ENCODE results near the gene RAN. TPM values are rescaled to one million over a fixed set of nuclear protein-coding genes. Genes with fewer than 3 reads are reported as not detected.
"Not testable (repeated sequence)": the region's sequence is repeated elsewhere in the genome, so short reads cannot be mapped to it uniquely, and the experiment has no call there.

RAN gene
- polyA plus RNA-seq, 4 donors: 425 to 703 (median 612) TPM

DNA sequence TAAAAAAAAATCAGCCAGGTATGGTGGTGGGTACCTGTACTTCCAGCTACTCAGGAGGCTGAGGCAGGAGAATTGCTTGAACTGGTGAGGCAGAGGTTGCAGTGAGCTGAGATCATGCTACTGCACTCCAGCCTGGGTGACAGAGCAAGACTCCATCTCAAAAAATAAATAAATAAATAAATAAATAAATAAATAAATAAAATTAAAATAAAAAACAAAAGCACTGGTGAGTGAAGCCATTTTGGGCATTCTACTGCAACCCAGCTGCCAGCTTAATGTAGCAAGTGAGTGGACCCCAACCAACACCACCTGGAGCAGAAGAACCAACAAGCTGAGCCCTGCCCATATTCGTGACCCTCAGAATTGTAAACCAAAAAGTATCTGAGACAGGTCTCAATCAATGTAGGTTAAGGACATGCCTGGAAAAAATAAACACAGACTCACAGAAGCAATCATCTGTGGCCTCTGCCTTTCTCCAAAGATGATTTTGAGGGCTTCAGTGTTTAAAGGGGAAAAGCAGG is 23.0 kb upstream of the RAN start:
- not testable (repeated sequence) for DNase-seq (ENCODE audit: low read depth in 4 of 4, low spot score in 3 of 4)

DNA sequence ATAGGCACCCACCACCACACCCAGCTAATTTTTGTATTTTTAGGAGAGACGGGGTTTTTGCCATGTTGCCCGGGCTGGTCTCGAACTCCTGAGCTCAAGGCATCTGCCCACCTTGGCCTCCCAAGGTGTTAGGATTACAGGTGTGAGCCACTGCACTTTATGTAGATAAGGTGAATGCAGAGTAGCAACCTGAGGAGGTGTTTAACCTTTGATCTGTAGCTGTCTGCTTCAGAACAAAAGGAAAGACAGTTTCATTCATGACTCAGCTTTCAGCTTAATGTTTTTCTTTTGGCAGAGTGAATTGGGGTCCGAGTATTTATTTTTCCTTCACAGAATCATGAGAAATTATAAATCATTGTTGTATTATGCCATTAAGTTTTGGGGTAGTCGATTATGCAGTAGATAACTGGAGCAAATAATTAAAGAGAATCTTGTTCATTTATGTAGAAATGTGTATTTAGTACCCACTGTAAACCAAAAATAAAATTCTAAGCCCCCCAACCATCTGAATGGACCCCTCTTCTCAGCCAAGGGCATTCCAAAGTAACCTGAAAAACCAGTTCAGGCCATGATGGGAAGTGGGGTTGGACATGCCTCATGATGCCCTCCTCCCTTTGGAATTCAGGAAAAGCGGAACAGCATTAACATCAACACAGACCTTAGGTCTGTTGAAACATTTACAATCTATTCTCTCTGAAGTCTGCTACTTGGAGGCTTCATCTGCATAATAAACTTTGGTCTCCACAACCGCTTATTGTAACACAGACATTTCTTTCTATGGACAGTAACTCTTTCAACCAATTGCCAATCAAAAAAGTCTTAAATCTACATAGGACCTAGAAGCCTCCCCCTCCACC is 22.1 kb upstream of the RAN start:
- DNase-seq (ENCODE audit: low read depth in 4 of 4, low spot score in 3 of 4): no peak

GRCh38 chr12:130850418-130851021 is 21.3 kb upstream of the RAN start:
- DNase-seq (ENCODE audit: low read depth in 4 of 4, low spot score in 3 of 4): no peak

DNA sequence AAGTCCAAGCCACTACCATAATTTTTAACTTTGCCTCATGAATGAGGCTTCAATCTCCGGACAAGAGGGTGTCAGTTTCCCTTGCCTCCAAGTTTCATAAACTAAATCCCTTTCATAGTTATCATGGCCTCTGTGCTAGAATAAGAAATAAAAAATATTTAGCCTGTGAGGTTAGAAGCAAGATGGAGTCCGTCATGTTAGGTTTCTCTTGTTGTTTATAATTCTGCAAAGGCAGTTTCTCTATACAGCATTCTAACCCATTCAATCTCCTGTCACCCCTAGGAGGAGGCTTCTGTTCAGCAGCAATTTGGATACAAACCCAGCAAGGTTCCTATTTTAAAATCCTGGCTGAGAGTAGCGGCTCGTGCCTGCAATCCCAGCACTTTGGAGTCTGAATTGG is 15.8 kb upstream of the RAN start:
- DNase-seq (ENCODE audit: low read depth in 4 of 4, low spot score in 3 of 4): no peak

DNA sequence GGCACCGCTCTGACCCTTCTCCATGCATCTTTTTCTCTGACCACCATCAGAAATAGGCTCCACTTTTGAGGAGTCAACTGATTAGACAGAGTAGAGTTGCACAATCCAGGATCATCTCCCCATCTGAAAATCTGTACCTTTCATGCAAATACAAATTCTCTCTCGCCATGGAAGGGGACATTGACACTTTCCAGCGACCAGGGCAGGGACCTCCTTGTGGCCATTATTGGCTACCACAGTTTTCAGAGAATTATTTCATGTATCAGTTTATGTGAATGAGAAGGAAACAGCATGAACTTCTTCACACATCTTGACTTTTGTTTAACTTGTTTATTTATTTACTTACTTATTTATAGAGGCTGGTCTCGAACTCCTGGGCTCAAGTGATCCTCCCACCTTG is 13.8 kb upstream of the RAN start:
- DNase-seq (ENCODE audit: low read depth in 4 of 4, low spot score in 3 of 4): no peak

GRCh38 chr12:130859161-130859560 is 12.7 kb upstream of the RAN start:
- no peak for DNase-seq (ENCODE audit: low read depth in 4 of 4, low spot score in 3 of 4)

- no peak for DNase-seq (ENCODE audit: low read depth in 4 of 4, low spot score in 3 of 4)
Measured at GRCh38 chr12:130860311-130860710, 11.6 kb upstream of the RAN start.

- DNase-seq (ENCODE audit: low read depth in 4 of 4, low spot score in 3 of 4): no peak
Measured at GRCh38 chr12:130862161-130862560, 9.7 kb upstream of the RAN start.

GRCh38 chr12:130862771-130863170 is 9.1 kb upstream of the RAN start:
- not testable (repeated sequence) for DNase-seq (ENCODE audit: low read depth in 4 of 4, low spot score in 3 of 4)

DNA sequence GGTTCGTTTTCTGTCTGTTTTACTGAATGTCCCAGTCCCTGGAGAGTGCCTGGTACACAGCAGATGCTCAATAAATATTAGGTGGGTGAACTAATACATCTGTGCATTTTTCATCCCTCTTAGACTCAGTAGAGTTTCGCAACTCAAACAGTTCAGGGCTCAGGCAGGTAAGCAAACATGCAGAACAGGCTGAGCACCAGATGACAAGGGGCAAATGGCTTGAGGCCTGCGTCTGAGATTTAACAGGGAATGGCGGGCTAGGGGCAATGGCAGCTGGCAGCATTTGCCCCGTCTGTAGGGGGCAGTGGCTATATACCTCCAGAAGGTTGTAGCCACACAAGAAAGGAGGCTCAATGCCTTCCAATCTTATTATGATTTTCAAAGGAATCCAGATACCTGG is 8.6 kb upstream of the RAN start:
- no peak for DNase-seq (ENCODE audit: low read depth in 4 of 4, low spot score in 3 of 4)

DNA sequence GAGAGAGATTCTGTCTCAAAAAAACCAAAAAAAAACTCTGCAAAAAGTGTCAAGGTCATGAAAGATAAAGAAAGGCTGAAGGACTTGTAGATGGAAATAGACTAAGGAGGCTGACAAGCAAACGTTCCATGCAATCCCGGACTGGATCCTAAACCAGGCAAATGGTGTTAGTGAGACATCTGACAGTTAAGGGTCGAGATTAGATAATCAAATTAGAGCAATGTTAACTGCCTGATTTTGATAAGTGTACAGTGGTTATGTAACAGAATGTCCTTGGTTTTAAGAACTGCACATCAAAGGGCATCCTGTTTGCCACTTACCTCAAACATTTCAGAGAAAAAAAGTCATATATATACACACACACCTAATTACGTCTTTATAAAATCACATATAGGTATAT is 3.5 kb upstream of the RAN start:
- DNase-seq (ENCODE audit: low read depth in 4 of 4, low spot score in 3 of 4): no peak

DNA sequence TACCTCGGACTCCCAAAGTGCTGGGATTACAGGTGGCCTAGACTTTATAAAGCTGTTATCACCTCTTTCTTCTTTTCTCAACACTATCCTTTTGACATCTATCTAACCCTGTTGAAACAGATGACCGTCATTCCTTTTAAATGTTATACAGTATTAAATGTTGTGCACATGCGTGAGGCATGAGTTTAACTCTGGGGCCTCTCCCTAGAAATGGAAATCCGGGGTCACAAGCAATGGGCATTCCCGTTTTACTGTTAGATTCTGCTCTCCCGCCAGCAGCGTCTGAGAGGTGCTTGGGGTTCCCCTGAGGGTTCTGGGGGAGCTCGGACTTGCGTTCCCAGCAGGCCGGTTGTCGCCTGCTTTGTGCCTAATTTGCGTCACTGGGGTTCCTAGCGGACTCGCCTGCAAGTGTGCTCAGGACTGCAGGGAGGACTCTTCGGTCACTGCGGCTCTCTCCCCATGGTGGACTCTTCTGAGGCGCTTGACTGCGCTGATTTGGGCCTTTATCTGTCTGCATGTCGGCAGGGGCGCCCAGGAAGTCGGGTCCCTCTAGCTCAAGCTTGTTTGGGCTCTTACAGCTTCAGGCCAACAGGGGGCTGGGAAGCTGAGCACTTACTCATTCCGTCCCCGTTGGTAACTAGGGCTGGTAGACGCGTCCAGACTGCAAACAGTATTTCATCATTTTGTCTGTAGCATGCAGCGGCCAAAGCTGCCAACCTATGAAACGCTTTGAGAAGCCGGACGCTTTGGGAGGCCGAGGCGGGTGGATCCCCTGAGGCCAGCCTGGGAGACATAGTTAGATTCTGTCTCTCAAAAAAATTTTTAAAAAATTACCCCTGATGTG is 1.2 kb upstream of the RAN start:
- DNase-seq (ENCODE audit: low read depth in 4 of 4, low spot score in 3 of 4): no peak

DNA sequence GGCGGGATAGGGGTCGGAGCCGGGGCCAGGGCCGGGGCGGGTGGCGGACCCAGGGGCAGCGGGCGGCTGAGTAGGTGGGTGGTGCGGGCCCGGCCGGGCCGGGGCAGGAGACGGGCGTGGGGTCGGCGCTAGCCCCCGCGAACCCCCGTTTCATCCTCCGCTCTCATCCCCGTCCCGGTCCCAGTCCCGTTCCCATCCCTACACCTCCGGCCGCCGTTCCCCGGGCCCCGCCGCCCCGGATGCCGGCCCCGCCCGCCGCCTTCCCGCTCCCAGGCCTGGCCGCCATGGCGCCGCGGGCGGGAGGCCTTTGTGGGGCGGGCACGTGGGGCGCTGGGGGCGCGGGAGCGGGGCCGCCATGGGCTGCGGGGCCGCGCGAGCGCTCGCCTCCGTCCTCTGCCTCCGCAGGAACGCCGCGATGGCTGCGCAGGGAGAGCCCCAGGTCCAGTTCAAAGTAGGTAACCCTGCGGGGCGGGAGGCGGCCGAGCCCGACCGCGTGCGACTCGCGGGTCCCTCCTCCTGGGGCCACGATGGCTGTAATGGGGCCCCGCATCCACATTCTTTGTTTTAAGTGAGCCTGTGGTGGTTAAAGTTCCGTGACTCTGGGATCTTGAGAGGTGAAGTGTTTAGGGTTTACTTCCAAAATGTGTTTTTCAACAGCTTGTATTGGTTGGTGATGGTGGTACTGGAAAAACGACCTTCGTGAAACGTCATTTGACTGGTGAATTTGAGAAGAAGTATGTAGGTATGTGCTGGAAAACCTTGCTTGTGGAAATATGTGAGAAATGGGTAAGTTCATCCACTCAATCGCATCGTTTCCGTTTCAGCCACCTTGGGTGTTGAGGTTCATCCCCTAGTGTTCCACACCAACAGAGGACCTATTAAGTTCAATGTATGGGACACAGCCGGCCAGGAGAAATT is 572 bp downstream of the RAN start:
- no peak for DNase-seq (ENCODE audit: low read depth in 4 of 4, low spot score in 3 of 4)

- DNase-seq (ENCODE audit: low read depth in 4 of 4, low spot score in 3 of 4): no peak
Measured at GRCh38 chr12:130873106-130873795, 1.4 kb downstream of the RAN start.

- no peak for DNase-seq (ENCODE audit: low read depth in 4 of 4, low spot score in 3 of 4)
Measured at GRCh38 chr12:130873825-130874224, 2.0 kb downstream of the RAN start.

GRCh38 chr12:130874696-130875095 is 2.8 kb downstream of the RAN start:
- DNase-seq (ENCODE audit: low read depth in 4 of 4, low spot score in 3 of 4): no peak

- DNase-seq (ENCODE audit: low read depth in 4 of 4, low spot score in 3 of 4): no peak
Measured at GRCh38 chr12:130875193-130875592, 3.3 kb downstream of the RAN start.

DNA sequence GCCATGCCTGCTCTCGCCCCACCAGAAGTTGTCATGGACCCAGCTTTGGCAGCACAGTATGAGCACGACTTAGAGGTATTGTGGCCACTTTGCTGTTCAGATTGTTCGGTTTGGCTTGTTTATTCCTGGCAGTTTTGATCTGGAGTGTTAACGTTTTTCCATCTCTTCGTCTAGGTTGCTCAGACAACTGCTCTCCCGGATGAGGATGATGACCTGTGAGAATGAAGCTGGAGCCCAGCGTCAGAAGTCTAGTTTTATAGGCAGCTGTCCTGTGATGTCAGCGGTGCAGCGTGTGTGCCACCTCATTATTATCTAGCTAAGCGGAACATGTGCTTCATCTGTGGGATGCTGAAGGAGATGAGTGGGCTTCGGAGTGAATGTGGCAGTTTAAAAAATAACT is 3.8 kb downstream of the RAN start:
- DNase-seq (ENCODE audit: low read depth in 4 of 4, low spot score in 3 of 4): not testable (repeated sequence)

DNA sequence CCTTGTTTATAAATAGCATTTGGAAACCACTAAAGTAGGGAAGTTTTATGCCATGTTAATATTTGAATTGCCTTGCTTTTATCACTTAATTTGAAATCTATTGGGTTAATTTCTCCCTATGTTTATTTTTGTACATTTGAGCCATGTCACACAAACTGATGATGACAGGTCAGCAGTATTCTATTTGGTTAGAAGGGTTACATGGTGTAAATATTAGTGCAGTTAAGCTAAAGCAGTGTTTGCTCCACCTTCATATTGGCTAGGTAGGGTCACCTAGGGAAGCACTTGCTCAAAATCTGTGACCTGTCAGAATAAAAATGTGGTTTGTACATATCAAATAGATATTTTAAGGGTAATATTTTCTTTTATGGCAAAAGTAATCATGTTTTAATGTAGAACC is 4.4 kb downstream of the RAN start:
- DNase-seq (ENCODE audit: low read depth in 4 of 4, low spot score in 3 of 4): no peak

- DNase-seq (ENCODE audit: low read depth in 4 of 4, low spot score in 3 of 4): no peak
Measured at GRCh38 chr12:130876758-130877157, 4.9 kb downstream of the RAN start.

Measured in left renal pelvis (tissue), 4 donors.